ENCODE data around the gene KLHL20. TPM values are rescaled to one million over a fixed set of nuclear protein-coding genes. Genes with fewer than 3 reads are reported as not detected.
A peak's percentile ranks its signal among the peaks of the same experiment; 100 is the strongest.

Gene KLHL20
- total and polyA plus RNA-seq, 2 of the 13 experiments (the other 11 are each of a cell fraction or from before 2014, with no cell fraction given), result 7.4 to 14.3 TPM

GRCh38 chr1:173714759-173715537 is at the start of gene KLHL20 (continued):
- TF ChIP-seq ZNF550 (CRISPR knock-in tag; IDR thresholded peaks at IDR 0.05; ENCODE audit: borderline replicate concordance), result no peak
- TF ChIP-seq ZBTB38 (CRISPR knock-in tag; IDR thresholded peaks at IDR 0.05), result no peak
- no peak for TF ChIP-seq ZBTB42 (CRISPR knock-in tag; IDR thresholded peaks at IDR 0.05)
- peak; percentile 86 for TF ChIP-seq MIXL1 (CRISPR knock-in tag; IDR thresholded peaks at IDR 0.05)
- 0 out of 2 replicates have a peak, but pooled peaks have one; percentile 12 for TF ChIP-seq ZNF607 (CRISPR knock-in tag; IDR thresholded peaks at IDR 0.05; ENCODE audit: borderline replicate concordance)
- peak; percentile 81 for TF ChIP-seq ZHX2 (IDR thresholded peaks at IDR 0.05; ENCODE audit: low read depth)
- TF ChIP-seq ZHX2 (CRISPR knock-in tag; IDR thresholded peaks at IDR 0.05; ENCODE audit: borderline replicate concordance), result no peak
- peak; percentile 93 for TF ChIP-seq ELF1 (CRISPR knock-in tag; IDR thresholded peaks at IDR 0.05)
- no peak; the same call in 1 of the 2 replicates for TF ChIP-seq ZNF230 (CRISPR knock-in tag; IDR thresholded peaks at IDR 0.05)
- TF ChIP-seq ZBTB26 (CRISPR knock-in tag; IDR thresholded peaks at IDR 0.05; ENCODE audit: borderline replicate concordance), result peak; percentile 90
- peak; percentile 67 for TF ChIP-seq SKI (IDR thresholded peaks at IDR 0.05; ENCODE audit: partially characterized antibody)
- TF ChIP-seq ZNF569 (CRISPR knock-in tag; IDR thresholded peaks at IDR 0.05; ENCODE audit: borderline replicate concordance), result 0 out of 2 replicates have a peak, but pooled peaks have one; percentile 58
- peak; percentile 85 for TF ChIP-seq HMGXB3 (CRISPR knock-in tag; IDR thresholded peaks at IDR 0.05; ENCODE audit: borderline replicate concordance)
- TF ChIP-seq SP5 (CRISPR knock-in tag; IDR thresholded peaks at IDR 0.05; ENCODE audit: borderline replicate concordance, low read depth), result 0 out of 2 replicates have a peak, but pooled peaks have one; percentile 15
- TF ChIP-seq MXD3 (CRISPR knock-in tag; IDR thresholded peaks at IDR 0.05), result peak; percentile 75; the same call in 1 of the 2 replicates
- TF ChIP-seq NFIC (IDR thresholded peaks at IDR 0.05; ENCODE audit: low read length), result peak; percentile 52
- no peak for TF ChIP-seq CEBPB (IDR thresholded peaks at IDR 0.05; ENCODE audit: borderline replicate concordance, low read depth, low read length)

Data from HepG2 (cell line).